K562 (cell line): Measurements from ENCODE around the gene CACNA2D2. TPM values are rescaled to one million over a fixed set of nuclear protein-coding genes. Genes with fewer than 3 reads are reported as not detected.

ENCODE experiments used
- ASH1L ChIP-seq: fragments of 450-650 bp; IDR thresholded peaks from 2 replicates; pipeline ENCODE4 v1.6.1; 2018; ENCODE audit warnings: borderline replicate concordance, mild to moderate bottlenecking, low read depth; ENCODE audit not compliant: partially characterized antibody
- BMI1 ChIP-seq: fragments of 150-350 bp; IDR thresholded peaks from 2 replicates; pipeline ENCODE4 v1.6.1; 2014; ENCODE audit warnings: low read length
- ESRRB ChIP-seq: fragments of 250-450 bp; sonication (Bioruptor Pico); IDR thresholded peaks from 2 replicates; pipeline ENCODE4 v1.5.0; 2020; ENCODE audit warnings: mild to moderate bottlenecking, moderate library complexity, borderline replicate concordance
- GTF2F1 ChIP-seq: IDR thresholded peaks from 2 replicates; pipeline ENCODE4 v1.6.1; 2011; ENCODE audit warnings: low read depth, low read length, improper control_type of control experiment
- NFXL1 ChIP-seq: fragments of 450-650 bp; formaldehyde crosslinking; IDR thresholded peaks from 2 replicates; pipeline ENCODE4 v1.4.0; 2021; ENCODE audit warnings: mild to moderate bottlenecking
- NONO ChIP-seq, 2 experiments: fragments of 200-400 bp in 1 of 2; fragments of 450-650 bp in 1 of 2; formaldehyde crosslinking in 1 of 2; IDR thresholded peaks; 2 replicates each; pipeline ENCODE4 v1.6.1; 2017; ENCODE audit warnings: low read depth in 2 of 2, mild to moderate bottlenecking in 2 of 2, moderate library complexity in 2 of 2, low read length in 1 of 2
- POLR3G ChIP-seq: IDR thresholded peaks from 2 replicates; pipeline ENCODE4 v1.6.1; 2011; ENCODE audit not compliant: insufficient read length, insufficient replicate concordance; ENCODE audit errors: extremely low read depth
- PTRF ChIP-seq: fragments of 450-650 bp; IDR thresholded peaks from 2 replicates; pipeline ENCODE4 v1.6.1; 2016; ENCODE audit warnings: mild to moderate bottlenecking, missing genetic modification characterization, missing compliant biosample characterization
- RAD51 ChIP-seq: fragments of 450-650 bp; IDR thresholded peaks from 2 replicates; pipeline ENCODE4 v1.7.1; 2016; ENCODE audit warnings: low read depth, mild to moderate bottlenecking, borderline replicate concordance
- SMARCA4 ChIP-seq: fragments of 450-650 bp; IDR thresholded peaks from 2 replicates; pipeline ENCODE4 v1.6.1; 2016
- ZFP1 ChIP-seq: fragments of 450-650 bp; formaldehyde crosslinking; IDR thresholded peaks from 2 replicates; pipeline ENCODE4 v1.4.0; 2020; ENCODE audit warnings: mild to moderate bottlenecking, mixed read lengths
- polyA plus RNA-seq, 8 experiments: library from polyadenylated mRNA; depleted of rRNA in 4 of 8; stranded (reverse) in 5 of 8; unstranded in 3 of 8; fragments of >200 nt; fragmentation: Nextera tagmentation in 2 of 8; fragmentation: Illumina TruSeq in 1 of 8; extraction: Ambion mirVana in 2 of 8; extraction: Trizol in 1 of 8; gene quantifications; 2 replicates each; pipeline versions ENCODE4 v1.2.1 to v1.2.3, GENCODE V29; 2011 to 2014; ENCODE audit warnings: inconsistent platforms in 1 of 8, missing spikeins in 1 of 8
- total RNA-seq, 7 experiments: library from RNA; depleted of rRNA in 6 of 7; stranded (reverse); fragments of >200 nt in 6 of 7; fragmentation: Illumina TruSeq in 2 of 7; extraction: Trizol in 2 of 7; gene quantifications; 2 replicates each; pipeline versions ENCODE4 v1.2.1 to v1.2.3, GENCODE V29; 2011 to 2021; ENCODE audit warnings: low replicate concordance in 1 of 7
- TF ChIP-seq, protein P1 (sequence below), 2 experiments: fragments of 150-350 bp in 1 of 2; IDR thresholded peaks; 2 replicates each; pipeline ENCODE4 v1.6.1; 2012 to 2016; ENCODE audit warnings: low read depth in 2 of 2, low read length in 2 of 2, mild to moderate bottlenecking in 1 of 2, moderate library complexity in 1 of 2
- TF ChIP-seq, protein P2 (sequence below): fragments of 450-650 bp; IDR thresholded peaks from 2 replicates; pipeline ENCODE4 v1.6.1; 2017; ENCODE audit warnings: antibody characterized with exemption, mild to moderate bottlenecking
- TF ChIP-seq, protein P3 (sequence below): sonication (generic); formaldehyde crosslinking; IDR thresholded peaks from 2 replicates; pipeline ENCODE4 v1.8.0; 2022; ENCODE audit warnings: mild to moderate bottlenecking, missing genetic modification reagents

The CACNA2D2 gene
- total and polyA plus RNA-seq, 9 of the 15 experiments (the other 6 are each of a cell fraction or from before 2014, with no cell fraction given) = 0.11 to 0.58 (median 0.36) TPM; not detected in 2

DNA sequence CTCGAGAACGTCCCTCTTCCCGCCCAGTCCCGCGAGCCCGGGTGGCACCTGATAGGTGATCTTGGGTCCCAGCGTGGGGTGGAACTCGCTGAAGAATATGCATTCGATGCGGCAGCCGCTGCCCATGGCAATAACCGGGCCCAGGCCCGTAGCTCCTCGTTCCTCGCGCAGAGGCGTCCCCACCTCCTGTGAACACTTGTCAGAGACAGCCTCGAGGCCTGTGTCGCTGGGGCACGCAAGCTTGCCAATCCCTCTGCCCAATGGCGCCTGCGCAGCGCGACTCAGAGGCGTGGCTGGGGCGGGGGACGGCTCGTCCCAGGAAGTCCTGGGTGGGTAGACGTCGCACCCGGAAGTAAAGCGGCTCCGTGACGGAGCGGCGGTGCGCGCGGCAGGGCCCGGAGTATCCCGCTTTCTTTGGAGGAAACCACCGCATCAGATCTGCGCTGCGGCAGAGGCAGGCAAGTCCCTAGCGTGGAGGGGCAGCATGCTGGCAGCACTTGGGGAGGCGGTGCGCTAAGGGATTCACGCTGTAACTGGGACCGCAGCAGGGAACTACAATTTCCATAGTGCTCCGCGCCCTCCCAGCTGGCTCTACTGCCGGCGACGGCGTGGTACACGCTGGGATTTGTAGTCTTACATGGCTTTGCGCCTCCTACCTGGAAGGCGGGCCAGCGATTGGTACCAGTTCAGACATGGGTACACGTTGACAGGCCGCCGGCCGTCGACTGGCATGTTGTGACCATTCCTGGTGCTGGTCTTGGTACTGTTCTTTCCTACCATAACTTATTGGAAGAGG is 152.7 kb downstream of the CACNA2D2 start, which contains the start of the genes CYB561D2 and NPRL2 (continued):
- TF ChIP-seq, protein P1, sequence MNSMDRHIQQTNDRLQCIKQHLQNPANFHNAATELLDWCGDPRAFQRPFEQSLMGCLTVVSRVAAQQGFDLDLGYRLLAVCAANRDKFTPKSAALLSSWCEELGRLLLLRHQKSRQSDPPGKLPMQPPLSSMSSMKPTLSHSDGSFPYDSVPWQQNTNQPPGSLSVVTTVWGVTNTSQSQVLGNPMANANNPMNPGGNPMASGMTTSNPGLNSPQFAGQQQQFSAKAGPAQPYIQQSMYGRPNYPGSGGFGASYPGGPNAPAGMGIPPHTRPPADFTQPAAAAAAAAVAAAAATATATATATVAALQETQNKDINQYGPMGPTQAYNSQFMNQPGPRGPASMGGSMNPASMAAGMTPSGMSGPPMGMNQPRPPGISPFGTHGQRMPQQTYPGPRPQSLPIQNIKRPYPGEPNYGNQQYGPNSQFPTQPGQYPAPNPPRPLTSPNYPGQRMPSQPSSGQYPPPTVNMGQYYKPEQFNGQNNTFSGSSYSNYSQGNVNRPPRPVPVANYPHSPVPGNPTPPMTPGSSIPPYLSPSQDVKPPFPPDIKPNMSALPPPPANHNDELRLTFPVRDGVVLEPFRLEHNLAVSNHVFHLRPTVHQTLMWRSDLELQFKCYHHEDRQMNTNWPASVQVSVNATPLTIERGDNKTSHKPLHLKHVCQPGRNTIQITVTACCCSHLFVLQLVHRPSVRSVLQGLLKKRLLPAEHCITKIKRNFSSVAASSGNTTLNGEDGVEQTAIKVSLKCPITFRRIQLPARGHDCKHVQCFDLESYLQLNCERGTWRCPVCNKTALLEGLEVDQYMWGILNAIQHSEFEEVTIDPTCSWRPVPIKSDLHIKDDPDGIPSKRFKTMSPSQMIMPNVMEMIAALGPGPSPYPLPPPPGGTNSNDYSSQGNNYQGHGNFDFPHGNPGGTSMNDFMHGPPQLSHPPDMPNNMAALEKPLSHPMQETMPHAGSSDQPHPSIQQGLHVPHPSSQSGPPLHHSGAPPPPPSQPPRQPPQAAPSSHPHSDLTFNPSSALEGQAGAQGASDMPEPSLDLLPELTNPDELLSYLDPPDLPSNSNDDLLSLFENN (IDR thresholded peaks at IDR 0.05; ENCODE audit: low read depth in 2 of 2, low read length in 2 of 2) = no peak
- no peak for TF ChIP-seq BMI1
- no peak for TF ChIP-seq GTF2F1
- TF ChIP-seq, protein P2, sequence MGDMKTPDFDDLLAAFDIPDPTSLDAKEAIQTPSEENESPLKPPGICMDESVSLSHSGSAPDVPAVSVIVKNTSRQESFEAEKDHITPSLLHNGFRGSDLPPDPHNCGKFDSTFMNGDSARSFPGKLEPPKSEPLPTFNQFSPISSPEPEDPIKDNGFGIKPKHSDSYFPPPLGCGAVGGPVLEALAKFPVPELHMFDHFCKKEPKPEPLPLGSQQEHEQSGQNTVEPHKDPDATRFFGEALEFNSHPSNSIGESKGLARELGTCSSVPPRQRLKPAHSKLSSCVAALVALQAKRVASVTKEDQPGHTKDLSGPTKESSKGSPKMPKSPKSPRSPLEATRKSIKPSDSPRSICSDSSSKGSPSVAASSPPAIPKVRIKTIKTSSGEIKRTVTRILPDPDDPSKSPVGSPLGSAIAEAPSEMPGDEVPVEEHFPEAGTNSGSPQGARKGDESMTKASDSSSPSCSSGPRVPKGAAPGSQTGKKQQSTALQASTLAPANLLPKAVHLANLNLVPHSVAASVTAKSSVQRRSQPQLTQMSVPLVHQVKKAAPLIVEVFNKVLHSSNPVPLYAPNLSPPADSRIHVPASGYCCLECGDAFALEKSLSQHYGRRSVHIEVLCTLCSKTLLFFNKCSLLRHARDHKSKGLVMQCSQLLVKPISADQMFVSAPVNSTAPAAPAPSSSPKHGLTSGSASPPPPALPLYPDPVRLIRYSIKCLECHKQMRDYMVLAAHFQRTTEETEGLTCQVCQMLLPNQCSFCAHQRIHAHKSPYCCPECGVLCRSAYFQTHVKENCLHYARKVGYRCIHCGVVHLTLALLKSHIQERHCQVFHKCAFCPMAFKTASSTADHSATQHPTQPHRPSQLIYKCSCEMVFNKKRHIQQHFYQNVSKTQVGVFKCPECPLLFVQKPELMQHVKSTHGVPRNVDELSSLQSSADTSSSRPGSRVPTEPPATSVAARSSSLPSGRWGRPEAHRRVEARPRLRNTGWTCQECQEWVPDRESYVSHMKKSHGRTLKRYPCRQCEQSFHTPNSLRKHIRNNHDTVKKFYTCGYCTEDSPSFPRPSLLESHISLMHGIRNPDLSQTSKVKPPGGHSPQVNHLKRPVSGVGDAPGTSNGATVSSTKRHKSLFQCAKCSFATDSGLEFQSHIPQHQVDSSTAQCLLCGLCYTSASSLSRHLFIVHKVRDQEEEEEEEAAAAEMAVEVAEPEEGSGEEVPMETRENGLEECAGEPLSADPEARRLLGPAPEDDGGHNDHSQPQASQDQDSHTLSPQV = peak; percentile 90
- no peak for TF ChIP-seq ESRRB
- no peak for TF ChIP-seq NONO (IDR thresholded peaks at IDR 0.05; ENCODE audit: low read depth in 2 of 2, low read length in 1 of 2)
- peak; percentile 70 for TF ChIP-seq ASH1L
- TF ChIP-seq RAD51 = no peak
- TF ChIP-seq SMARCA4 = no peak
- TF ChIP-seq POLR3G = no peak
- TF ChIP-seq NFXL1 (CRISPR knock-in tag) = no peak
- TF ChIP-seq ZFP1 (CRISPR knock-in tag) = no peak
- TF ChIP-seq PTRF (tag) = no peak
- TF ChIP-seq, protein P3, sequence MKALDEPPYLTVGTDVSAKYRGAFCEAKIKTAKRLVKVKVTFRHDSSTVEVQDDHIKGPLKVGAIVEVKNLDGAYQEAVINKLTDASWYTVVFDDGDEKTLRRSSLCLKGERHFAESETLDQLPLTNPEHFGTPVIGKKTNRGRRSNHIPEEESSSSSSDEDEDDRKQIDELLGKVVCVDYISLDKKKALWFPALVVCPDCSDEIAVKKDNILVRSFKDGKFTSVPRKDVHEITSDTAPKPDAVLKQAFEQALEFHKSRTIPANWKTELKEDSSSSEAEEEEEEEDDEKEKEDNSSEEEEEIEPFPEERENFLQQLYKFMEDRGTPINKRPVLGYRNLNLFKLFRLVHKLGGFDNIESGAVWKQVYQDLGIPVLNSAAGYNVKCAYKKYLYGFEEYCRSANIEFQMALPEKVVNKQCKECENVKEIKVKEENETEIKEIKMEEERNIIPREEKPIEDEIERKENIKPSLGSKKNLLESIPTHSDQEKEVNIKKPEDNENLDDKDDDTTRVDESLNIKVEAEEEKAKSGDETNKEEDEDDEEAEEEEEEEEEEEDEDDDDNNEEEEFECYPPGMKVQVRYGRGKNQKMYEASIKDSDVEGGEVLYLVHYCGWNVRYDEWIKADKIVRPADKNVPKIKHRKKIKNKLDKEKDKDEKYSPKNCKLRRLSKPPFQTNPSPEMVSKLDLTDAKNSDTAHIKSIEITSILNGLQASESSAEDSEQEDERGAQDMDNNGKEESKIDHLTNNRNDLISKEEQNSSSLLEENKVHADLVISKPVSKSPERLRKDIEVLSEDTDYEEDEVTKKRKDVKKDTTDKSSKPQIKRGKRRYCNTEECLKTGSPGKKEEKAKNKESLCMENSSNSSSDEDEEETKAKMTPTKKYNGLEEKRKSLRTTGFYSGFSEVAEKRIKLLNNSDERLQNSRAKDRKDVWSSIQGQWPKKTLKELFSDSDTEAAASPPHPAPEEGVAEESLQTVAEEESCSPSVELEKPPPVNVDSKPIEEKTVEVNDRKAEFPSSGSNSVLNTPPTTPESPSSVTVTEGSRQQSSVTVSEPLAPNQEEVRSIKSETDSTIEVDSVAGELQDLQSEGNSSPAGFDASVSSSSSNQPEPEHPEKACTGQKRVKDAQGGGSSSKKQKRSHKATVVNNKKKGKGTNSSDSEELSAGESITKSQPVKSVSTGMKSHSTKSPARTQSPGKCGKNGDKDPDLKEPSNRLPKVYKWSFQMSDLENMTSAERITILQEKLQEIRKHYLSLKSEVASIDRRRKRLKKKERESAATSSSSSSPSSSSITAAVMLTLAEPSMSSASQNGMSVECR (CRISPR knock-in tag) = peak; percentile 94
